SKM-1 (cell line): Measurements from ENCODE around the gene MON1B.
"Not testable (repeated sequence)": the region's sequence is repeated elsewhere in the genome, so short reads cannot be mapped to it uniquely, and the experiment has no call there.

Experiments used
- DNase-seq: peaks from one replicate; lab custom pipeline; 2025; ENCODE audit not compliant: unreplicated experiment; lab: John Stamatoyannopoulos, UW

MON1B gene

DNA sequence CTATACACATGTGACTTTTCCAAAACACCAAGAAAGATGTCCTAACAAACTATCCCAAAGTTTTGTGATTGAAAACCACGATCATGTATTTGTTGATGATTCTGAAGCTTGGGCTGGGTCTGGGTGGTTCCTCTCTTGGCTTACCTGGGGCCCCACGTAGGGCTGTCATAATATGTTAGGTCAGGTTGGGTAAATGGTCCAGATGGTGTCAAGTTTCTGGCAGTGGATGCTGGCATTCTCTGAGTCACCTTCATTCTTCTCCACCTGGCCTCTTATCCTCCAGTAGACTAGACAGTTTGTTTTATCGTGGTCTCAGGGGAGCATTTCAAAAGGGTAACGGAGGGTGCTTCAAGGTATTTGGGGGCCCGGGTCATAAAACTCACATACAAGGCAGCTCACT, 47.6 kb downstream of the MON1B start:
- DNase-seq = no peak

DNA sequence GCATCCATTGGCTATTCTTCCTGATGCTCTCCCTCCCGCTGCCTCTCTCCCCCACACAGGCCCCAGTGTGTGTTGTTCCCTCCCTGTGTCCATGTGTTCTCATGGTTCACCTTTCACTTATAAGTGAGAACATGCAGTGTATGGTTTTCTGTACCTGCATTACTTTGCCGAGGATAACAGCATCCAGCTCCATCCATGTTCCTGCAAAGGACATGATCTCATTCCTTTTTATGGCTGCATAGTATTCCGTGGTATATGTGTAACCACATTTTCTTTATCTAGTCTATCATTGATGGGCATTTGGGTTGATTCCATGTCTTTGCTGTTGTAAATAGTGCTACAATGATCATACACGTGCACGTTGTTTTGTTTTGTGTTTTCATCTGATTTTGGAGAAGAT, 51.5 kb downstream of the MON1B start:
- not testable (repeated sequence) for DNase-seq

DNA sequence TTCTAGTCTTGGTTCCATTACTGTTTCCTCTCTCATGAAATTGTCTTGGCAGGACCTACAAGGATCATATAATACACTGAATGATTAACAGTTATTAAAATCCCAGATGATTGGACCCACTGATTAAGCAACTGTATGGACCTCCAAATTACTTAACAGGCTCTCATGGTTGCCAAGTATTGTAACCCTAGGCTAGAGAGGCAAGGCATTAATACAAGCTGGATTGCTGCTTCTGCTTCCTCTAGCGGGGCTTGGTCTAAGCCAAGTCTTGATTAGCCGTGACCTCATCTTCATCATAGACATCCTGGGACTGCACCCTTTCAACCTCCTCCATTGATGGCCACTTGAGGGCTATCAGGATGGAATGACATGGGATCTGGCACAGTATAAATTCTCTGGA, 55.2 kb downstream of the MON1B start:
- no peak for DNase-seq

GRCh38 chr16:77250400-77250799, 59.4 kb downstream of the MON1B start:
- no peak for DNase-seq
